GM12878 (cell line): ENCODE results near the gene CFAP74. TPM values are rescaled to one million over a fixed set of nuclear protein-coding genes. Genes with fewer than 3 reads are reported as not detected.

ENCODE experiments used
- ATAC-seq: fragments of 200-7000 bp; cut with Tn5 transposase; 3 replicates; pipeline ENCODE4 v1.9.1; 2020; ENCODE audit warnings: mild to moderate bottlenecking, moderate library complexity
- BruUV-seq: library from RNA; stranded (reverse); fragments of 400-500 nt; replicated peaks from 2 replicates; lab custom pipeline; 2021; lab: Mats Ljungman, UMichigan
- CTCF ChIA-PET: fragments of 300-600 bp; sonication (Branson Sonifier 250); formaldehyde crosslinking; extraction: SDS; loops from one replicate; lab custom pipeline; 2021; ENCODE audit warnings: inconsistent platforms; lab: Yijun Ruan, JAX
- POLR2A ChIA-PET: fragments of 350-600 bp; formaldehyde crosslinking; extraction: SDS; loops from one replicate; lab custom pipeline; 2021; ENCODE audit warnings: inconsistent platforms; lab: Charles Lee
- RAD21 ChIA-PET: fragments of 300-600 bp; sonication (Branson Sonifier 250); formaldehyde crosslinking; loops from one replicate; lab custom pipeline; 2023; ENCODE audit warnings: antibody characterized with exemption; ENCODE audit not compliant: unreplicated experiment; lab: Charles Lee
- SMC1A ChIA-PET: fragments of 300-600 bp; sonication (Branson Sonifier 250); formaldehyde crosslinking; loops from one replicate; lab custom pipeline; 2023; ENCODE audit not compliant: unreplicated experiment, uncharacterized antibody; lab: Charles Lee
- DNase-seq: peaks from one replicate; pipeline ENCODE4 v3.0.0-alpha.2; 2011; ENCODE audit warnings: low read depth, low spot score
- FAIRE-seq: peaks from 3 replicates; lab custom pipeline; 2011; peaks lifted over from hg19 to GRCh38; lab: Jason Lieb, UNC
- H2AFZ ChIP-seq: 2 replicates; pipeline ENCODE4 v1.6.0; 2011; ENCODE audit warnings: low read depth, low read length, control low read depth; ENCODE audit not compliant: control insufficient read depth
- H3K27ac ChIP-seq: 2 replicates; pipeline ENCODE4 v1.5.1; 2011; ENCODE audit warnings: control low read depth; ENCODE audit not compliant: control insufficient read depth, insufficient read depth
- H3K27me3 ChIP-seq, 2 experiments: replicated peaks in 1 of 2; 2 replicates each; pipeline versions ENCODE4 v1.6.0 to v1.6.1; 2011; ENCODE audit warnings: low read length in 1 of 2; ENCODE audit not compliant: control insufficient read depth in 2 of 2, insufficient read depth in 2 of 2
- H3K36me3 ChIP-seq, 2 experiments: 2 replicates each; pipeline ENCODE4 v1.5.1; 2011; ENCODE audit warnings: low read length in 1 of 2; ENCODE audit not compliant: control insufficient read depth in 2 of 2, insufficient read depth in 2 of 2
- H3K4me1 ChIP-seq: 2 replicates; pipeline ENCODE4 v1.6.1; 2011; ENCODE audit warnings: mild to moderate bottlenecking, low read length, moderate library complexity, mixed read lengths; ENCODE audit not compliant: control insufficient read depth, insufficient read depth
- H3K4me2 ChIP-seq: 2 replicates; pipeline ENCODE4 v1.6.0; 2011; ENCODE audit warnings: control low read depth; ENCODE audit not compliant: control insufficient read depth, insufficient read depth
- H3K4me3 ChIP-seq: fragments of 200-600 bp; sonication (generic); 2 replicates; pipeline ENCODE4 v1.5.1; 2016
- H3K79me2 ChIP-seq: 2 replicates; pipeline ENCODE4 v1.6.0; 2011; ENCODE audit warnings: low read length; ENCODE audit not compliant: control insufficient read depth, insufficient read depth
- H3K9ac ChIP-seq: 2 replicates; pipeline ENCODE4 v1.8.0; 2011; ENCODE audit warnings: low read length, control low read depth, mixed read lengths; ENCODE audit not compliant: control insufficient read depth, insufficient read depth
- H3K9me3 ChIP-seq: replicated peaks from 3 replicates; pipeline ENCODE4 v1.5.1; 2011; ENCODE audit warnings: mild to moderate bottlenecking, low read length; ENCODE audit not compliant: control insufficient read depth, insufficient read depth
- H4K20me1 ChIP-seq: 2 replicates; pipeline ENCODE4 v1.6.0; 2011; ENCODE audit not compliant: control insufficient read depth, insufficient read depth
- FOS ChIP-seq: IDR thresholded peaks from 3 replicates; pipeline ENCODE4 v1.6.1; 2011; ENCODE audit warnings: borderline replicate concordance; ENCODE audit not compliant: insufficient read length; ENCODE audit errors: extremely low read depth
- MLLT1 ChIP-seq: fragments of 450-650 bp; IDR thresholded peaks from 2 replicates; pipeline ENCODE4 v1.6.1; 2016; ENCODE audit warnings: mild to moderate bottlenecking
- NRF1 ChIP-seq: conservative IDR thresholded peaks from 2 replicates; pipeline ENCODE4 v1.6.1; 2011; ENCODE audit warnings: mild to moderate bottlenecking, low read depth, low read length, improper control_type of control experiment
- STAT1 ChIP-seq: fragments of 450-650 bp; conservative IDR thresholded peaks from 2 replicates; pipeline ENCODE4 v1.6.1; 2014; ENCODE audit warnings: antibody characterized with exemption, mild to moderate bottlenecking
- TARDBP ChIP-seq: IDR thresholded peaks from 2 replicates; pipeline ENCODE4 v1.6.1; 2016; ENCODE audit warnings: borderline replicate concordance
- WGBS: methylation state at CpG from one replicate; pipeline ENCODE4 v1.1.6; 2016; ENCODE audit warnings: low lambda C conversion rate; ENCODE audit not compliant: insufficient replicate concordance, insufficient coverage; ENCODE audit errors: missing lambda C conversion rate; 5-methylcytosine and 5-hydroxymethylcytosine counted together
- in situ Hi-C: fragments of 300-500 bp; cut with MboI; formaldehyde crosslinking; loops from 9 replicates; pipeline ENCODE4 v1.14.3; 2018; ENCODE audit warnings: mixed read lengths
- intact Hi-C: fragments of 100-400 bp; cut with micrococcal nuclease; formaldehyde crosslinking; loops from one replicate; pipeline ENCODE4 v1.14.2; 2022; ENCODE audit not compliant: unreplicated experiment
- polyA plus RNA-seq, 11 experiments: library from polyadenylated mRNA; depleted of rRNA in 4 of 11; unstranded in 6 of 11; stranded (reverse) in 5 of 11; fragments of >200 nt; fragmentation: Nextera tagmentation in 4 of 11; fragmentation: Illumina TruSeq in 1 of 11; extraction: Ambion mirVana in 4 of 11; extraction: Trizol in 1 of 11; gene quantifications; 1 replicate in 1 of 11; 2 replicates in 10 of 11; pipeline versions ENCODE4 v1.2.1 to v1.2.3, GENCODE V29; 2011 to 2016; ENCODE audit warnings: inconsistent platforms in 2 of 11, missing spikeins in 2 of 11, low read depth in 1 of 11
- total RNA-seq, 4 experiments: library from RNA; depleted of rRNA in 3 of 4; stranded (reverse); fragments of >200 nt in 3 of 4; fragmentation: Illumina TruSeq in 1 of 4; extraction: Trizol in 1 of 4; gene quantifications; 2 replicates each; pipeline versions ENCODE4 v1.2.1 to v1.2.3, GENCODE V29; 2013 to 2021

CFAP74 gene
- total and polyA plus RNA-seq, 10 of the 15 experiments (the other 5 are each of a cell fraction or from before 2014, with no cell fraction given): 0.01 TPM; not detected in 9

DNA sequence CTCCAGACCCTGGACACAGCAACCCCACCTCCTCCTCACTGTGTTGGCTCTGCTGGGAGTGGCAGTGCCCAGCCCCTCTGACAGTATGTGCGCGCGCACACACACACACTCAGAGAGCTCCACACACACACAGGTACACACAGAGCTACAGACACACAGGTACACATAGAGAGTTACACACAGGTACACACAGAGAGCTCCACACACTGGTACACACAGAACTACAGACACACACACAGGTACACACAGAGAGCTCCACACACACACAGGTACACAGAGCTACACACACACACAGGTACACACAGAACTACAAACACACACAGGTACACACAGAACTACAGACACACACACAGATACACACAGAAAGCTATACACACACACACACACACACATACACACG, 40.3 kb upstream of the CFAP74 start:
- ChIA-PET CTCF (interaction anchor here (0.6 to 2.2 kb wide), 5 partner anchors 11 to 1297 kb away, joined by 3 to 17 read pairs (median 4); no protein-coding TSS in a partner anchor), RAD21 (no interaction called here), POLR2A (no interaction called here), SMC1A (no interaction called here)
- H3K4me2 ChIP-seq: no peak overlapping the region
- BruUV-seq: no TSS peak
- intact Hi-C loops: no loop called here
- no peaks in the 10 kb centered on the region for H3K36me3 ChIP-seq
- no peak for DNase-seq
- TF ChIP-seq STAT1 (no peak), NRF1 (no peak), TARDBP (no peak), MLLT1 (no peak), FOS (no peak)
- H3K27ac ChIP-seq: no peak overlapping the region
- H2AFZ ChIP-seq: no peak overlapping the region
- peaks cover 0 to 4% of the 10 kb centered on the region in 2 experiments; a peak in 3 of 4 replicates for H3K27me3 ChIP-seq
- 95% methylated on average over 4 of the region's 4 CpGs for WGBS
- H3K79me2 ChIP-seq: no peaks in the 10 kb centered on the region
- no peaks in the 10 kb centered on the region for H3K9me3 ChIP-seq
- no peaks in the 10 kb centered on the region for H4K20me1 ChIP-seq
- no peak overlapping the region for H3K4me3 ChIP-seq
- no peak for ATAC-seq
- FAIRE-seq: no peak
- H3K9ac ChIP-seq: no peak overlapping the region
- in situ Hi-C loops: no loop called here
- H3K4me1 ChIP-seq: no peaks in the 10 kb centered on the region
